HEK293 (cell line): Measurements from ENCODE around the gene BCAN.

ENCODE experiments used
- BCL11B ChIP-seq: fragments of 450-650 bp; formaldehyde crosslinking; IDR thresholded peaks from 2 replicates; pipeline ENCODE4 v1.5.1; 2016; ENCODE audit warnings: low read depth, missing biosample characterization, missing genetic modification characterization
- ELK4 ChIP-seq: IDR thresholded peaks from 2 replicates; pipeline ENCODE4 v1.6.1; 2011; ENCODE audit warnings: mild to moderate bottlenecking, low read depth, low read length, borderline replicate concordance
- FEZF1 ChIP-seq: fragments of 450-650 bp; formaldehyde crosslinking; IDR thresholded peaks from 2 replicates; pipeline ENCODE4 v1.5.1; 2016; ENCODE audit warnings: missing biosample characterization, missing genetic modification characterization
- GLI4 ChIP-seq: fragments of 450-650 bp; formaldehyde crosslinking; IDR thresholded peaks from 2 replicates; pipeline ENCODE4 v1.5.1; 2016; ENCODE audit warnings: missing biosample characterization, missing genetic modification characterization
- HIC1 ChIP-seq: fragments of 450-650 bp; formaldehyde crosslinking; IDR thresholded peaks from 2 replicates; pipeline ENCODE4 v1.5.1; 2016; ENCODE audit warnings: missing biosample characterization, missing genetic modification characterization
- HOXC10 ChIP-seq: sonication (generic); formaldehyde crosslinking; IDR thresholded peaks from 2 replicates; pipeline ENCODE4 v1.8.1; 2023; ENCODE audit warnings: mild to moderate bottlenecking, missing genetic modification reagents
- PBX3 ChIP-seq: sonication (generic); formaldehyde crosslinking; IDR thresholded peaks from 2 replicates; pipeline ENCODE4 v1.8.1; 2022; ENCODE audit warnings: mild to moderate bottlenecking, moderate library complexity, missing genetic modification reagents
- PRDM4 ChIP-seq: fragments of 450-650 bp; formaldehyde crosslinking; IDR thresholded peaks from 2 replicates; pipeline ENCODE4 v1.5.1; 2017; ENCODE audit warnings: missing biosample characterization, missing genetic modification characterization
- RBAK ChIP-seq: fragments of 450-650 bp; formaldehyde crosslinking; IDR thresholded peaks from 2 replicates; pipeline ENCODE4 v1.5.1; 2016; ENCODE audit warnings: missing biosample characterization, missing genetic modification characterization
- SP7 ChIP-seq: fragments of 450-650 bp; formaldehyde crosslinking; IDR thresholded peaks from 2 replicates; pipeline ENCODE4 v1.5.1; 2016; ENCODE audit warnings: missing biosample characterization, missing genetic modification characterization
- YY2 ChIP-seq: fragments of 450-650 bp; formaldehyde crosslinking; IDR thresholded peaks from 2 replicates; pipeline ENCODE4 v1.5.1; 2016; ENCODE audit warnings: missing biosample characterization, missing genetic modification characterization
- ZBTB49 ChIP-seq: fragments of 450-650 bp; formaldehyde crosslinking; IDR thresholded peaks from 2 replicates; pipeline ENCODE4 v1.5.1; 2016; ENCODE audit warnings: missing biosample characterization, missing genetic modification characterization, low read depth
- ZNF114 ChIP-seq: fragments of 450-650 bp; formaldehyde crosslinking; IDR thresholded peaks from 2 replicates; pipeline ENCODE4 v1.5.0; 2017; ENCODE audit warnings: missing biosample characterization, missing genetic modification characterization
- ZNF214 ChIP-seq: fragments of 450-650 bp; formaldehyde crosslinking; IDR thresholded peaks from 2 replicates; pipeline ENCODE4 v1.5.1; 2017; ENCODE audit warnings: missing biosample characterization, mild to moderate bottlenecking, missing genetic modification characterization, borderline replicate concordance
- ZNF37A ChIP-seq: fragments of 450-650 bp; IDR thresholded peaks from 2 replicates; pipeline ENCODE4 v1.5.1; 2018; ENCODE audit warnings: missing biosample characterization, missing genetic modification characterization
- ZNF449 ChIP-seq: fragments of 450-650 bp; formaldehyde crosslinking; IDR thresholded peaks from 2 replicates; pipeline ENCODE4 v1.5.1; 2017; ENCODE audit warnings: missing biosample characterization, mild to moderate bottlenecking, missing genetic modification characterization, moderate library complexity
- ZNF488 ChIP-seq: fragments of 450-650 bp; formaldehyde crosslinking; IDR thresholded peaks from 2 replicates; pipeline ENCODE4 v1.5.1; 2016; ENCODE audit warnings: missing biosample characterization, missing genetic modification characterization
- ZNF580 ChIP-seq: fragments of 450-650 bp; formaldehyde crosslinking; IDR thresholded peaks from 2 replicates; pipeline ENCODE4 v1.5.1; 2016; ENCODE audit warnings: missing biosample characterization, missing genetic modification characterization
- ZNF629 ChIP-seq: fragments of 450-650 bp; formaldehyde crosslinking; IDR thresholded peaks from 2 replicates; pipeline ENCODE4 v1.5.1; 2017; ENCODE audit warnings: missing biosample characterization, missing genetic modification characterization
- ZNF701 ChIP-seq: fragments of 450-650 bp; formaldehyde crosslinking; IDR thresholded peaks from 2 replicates; pipeline ENCODE4 v1.5.1; 2016; ENCODE audit warnings: missing biosample characterization, missing genetic modification characterization
- ZNF791 ChIP-seq: fragments of 450-650 bp; formaldehyde crosslinking; IDR thresholded peaks from 2 replicates; pipeline ENCODE4 v1.5.1; 2016; ENCODE audit warnings: missing biosample characterization, missing genetic modification characterization
- ZNF792 ChIP-seq: fragments of 450-650 bp; formaldehyde crosslinking; IDR thresholded peaks from 2 replicates; pipeline ENCODE4 v1.5.1; 2016; ENCODE audit warnings: missing biosample characterization, missing genetic modification characterization
- ZSCAN4 ChIP-seq: fragments of 450-650 bp; formaldehyde crosslinking; IDR thresholded peaks from 2 replicates; pipeline ENCODE4 v1.5.1; 2017; ENCODE audit warnings: missing biosample characterization, missing genetic modification characterization

Gene BCAN

GRCh38 chr1:156706657-156707416 is 64.9 kb downstream of the BCAN start (continued):
- TF ChIP-seq ZNF37A (no peak), FEZF1 (tag by site-specific recombination) (no peak), ZNF791 (tag by site-specific recombination) (no peak), BCL11B (tag by site-specific recombination) (0 out of 2 replicates have a peak, but pooled peaks have one; percentile 2), ZNF580 (tag by site-specific recombination) (no peak), ELK4 (no peak), ZNF114 (tag by site-specific recombination) (no peak), PBX3 (CRISPR knock-in tag) (no peak), HIC1 (tag by site-specific recombination) (no peak), HOXC10 (CRISPR knock-in tag) (no peak), RBAK (tag by site-specific recombination) (no peak), ZNF792 (no peak), ZSCAN4 (tag by site-specific recombination) (no peak), ZNF449 (no peak), ZNF214 (tag by site-specific recombination) (no peak), PRDM4 (tag by site-specific recombination) (0 out of 2 replicates have a peak, but pooled peaks have one; percentile 11), SP7 (tag by site-specific recombination) (0 out of 2 replicates have a peak, but pooled peaks have one; percentile 1), ZNF488 (tag by site-specific recombination) (no peak), ZBTB49 (tag by site-specific recombination) (no peak), YY2 (tag by site-specific recombination) (no peak), GLI4 (tag by site-specific recombination) (no peak), ZNF629 (tag by site-specific recombination) (no peak), ZNF701 (no peak)
